Stimulated activated CD4-positive, alpha-beta T cell treated with anti-CD3 and anti-CD28 coated beads, Interleukin-4, amount 100 ng/mL, for 4 hours (primary cell): ENCODE measurements around the gene LRFN2.

Experiments used
- DNase-seq, 2 experiments: peaks; one replicate each; pipeline ENCODE4 v3.0.0-alpha.2; 2020

LRFN2 gene

DNA sequence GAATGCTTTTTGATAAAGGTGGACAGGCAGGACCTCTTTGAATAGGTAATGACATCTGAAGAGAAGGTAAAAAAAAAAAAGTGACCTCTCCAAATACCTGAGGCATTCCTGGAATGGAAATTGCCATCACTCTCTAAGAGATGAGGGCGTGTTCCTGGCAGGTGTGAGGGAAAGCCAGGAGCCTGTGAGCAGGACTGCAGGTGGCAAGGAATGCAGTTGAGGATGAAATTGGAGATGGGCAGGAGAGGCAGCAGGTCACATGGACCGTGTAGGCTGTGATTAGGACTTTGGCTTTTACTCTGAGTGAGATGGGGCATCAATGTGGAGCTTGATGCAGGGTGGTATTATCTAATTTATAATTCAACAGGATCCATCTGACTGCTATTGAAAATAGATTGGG, 227.4 kb downstream of the LRFN2 start:
- DNase-seq: no peak

DNA sequence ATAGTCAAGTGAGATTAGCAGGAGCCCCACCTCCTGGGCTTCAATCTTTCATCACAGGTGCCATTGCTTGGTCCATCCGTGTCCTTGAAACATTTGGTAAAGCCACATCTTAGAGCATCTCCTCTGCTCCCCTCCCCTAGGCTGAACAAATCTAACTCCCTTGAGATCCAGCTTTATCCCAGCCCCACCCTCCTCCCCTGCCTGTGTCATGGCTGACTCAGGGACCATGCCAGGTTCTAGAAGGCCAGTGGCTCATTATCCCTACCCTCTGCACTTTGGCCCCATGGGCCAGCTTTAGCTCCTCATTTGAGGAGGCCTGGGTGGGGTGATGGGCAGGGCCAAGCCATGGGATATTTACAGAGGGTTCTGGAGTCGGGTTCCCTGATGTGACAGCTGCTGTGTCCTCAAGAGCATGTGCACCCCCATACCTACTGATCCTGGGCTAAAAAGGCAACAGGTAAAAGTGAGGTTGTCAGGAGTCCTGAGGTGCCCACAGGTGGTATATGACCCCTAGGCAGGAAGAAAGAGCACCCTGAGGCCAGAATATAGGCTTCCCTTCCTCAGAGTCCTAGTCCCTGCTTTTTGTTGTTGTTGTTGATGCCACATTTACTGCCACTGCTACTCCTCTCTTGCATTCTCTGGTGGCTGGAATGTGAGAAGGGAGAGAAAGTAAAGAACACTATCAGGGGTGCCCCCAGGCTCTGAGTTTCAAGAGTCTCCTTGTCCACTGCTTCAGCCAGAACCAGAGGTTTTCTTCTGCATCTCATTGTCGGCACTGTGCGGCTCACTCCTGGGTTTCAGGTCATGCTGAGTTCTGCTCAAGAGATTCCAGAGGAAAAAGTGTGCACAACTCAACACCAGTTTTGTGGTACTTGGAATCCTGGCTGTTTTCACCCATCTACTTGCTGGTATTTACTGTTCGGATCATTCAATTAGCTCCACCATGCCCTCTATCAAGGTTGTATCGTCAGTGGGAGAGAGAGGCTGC, 228.4 kb downstream of the LRFN2 start:
- no peak for DNase-seq

DNA sequence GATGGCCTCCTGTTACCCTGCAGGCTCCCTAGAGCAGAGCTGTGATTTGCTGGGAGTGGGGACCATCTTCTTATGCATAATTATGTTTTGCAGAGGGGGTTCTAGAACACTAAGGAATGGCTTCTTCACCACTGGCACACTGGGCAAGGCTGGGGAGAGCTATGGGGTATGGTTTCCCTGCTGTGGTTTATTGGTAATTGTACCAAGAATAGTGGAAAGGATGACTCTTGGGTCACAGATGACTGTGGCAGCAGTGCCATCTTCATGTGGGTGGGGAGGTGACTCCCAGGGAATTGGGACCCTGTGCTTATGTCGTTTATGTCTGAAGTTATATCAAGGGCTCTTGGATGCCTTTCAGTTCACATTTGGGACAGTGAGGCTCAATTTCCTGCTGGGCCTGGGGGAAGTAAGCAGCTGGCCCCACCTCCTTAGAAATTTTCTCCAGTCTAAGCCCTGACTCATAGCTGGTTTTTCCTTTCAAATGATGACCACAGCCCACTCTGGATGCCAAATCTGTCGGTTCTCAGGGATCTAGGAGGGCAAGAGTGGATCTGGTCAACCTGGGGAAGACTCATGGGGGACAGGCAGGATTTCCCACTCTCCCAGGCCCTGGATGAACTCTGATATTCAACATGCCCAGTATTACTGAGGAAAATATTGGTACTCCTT, 230.8 kb downstream of the LRFN2 start:
- no peak for DNase-seq

DNA sequence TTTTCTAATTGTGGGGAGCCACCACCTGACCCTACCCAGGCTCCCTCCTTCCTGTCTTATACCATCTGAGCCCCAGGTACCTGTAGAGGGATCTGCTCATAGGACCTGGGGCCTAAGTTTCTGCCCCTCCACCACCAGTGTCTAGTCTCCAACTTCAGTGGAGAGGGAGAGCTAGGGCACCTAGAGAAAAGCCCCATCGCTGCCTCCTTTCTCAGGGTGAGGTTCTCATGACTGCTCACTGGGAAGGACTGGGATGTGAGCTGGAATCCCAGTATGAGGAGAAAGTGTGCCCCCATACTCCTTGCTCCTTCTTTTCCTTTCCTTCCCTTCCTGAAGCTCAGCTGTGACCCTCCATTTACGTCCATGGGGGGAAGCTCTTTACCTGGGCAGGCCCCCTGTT, 231.6 kb downstream of the LRFN2 start:
- no peak for DNase-seq

DNA sequence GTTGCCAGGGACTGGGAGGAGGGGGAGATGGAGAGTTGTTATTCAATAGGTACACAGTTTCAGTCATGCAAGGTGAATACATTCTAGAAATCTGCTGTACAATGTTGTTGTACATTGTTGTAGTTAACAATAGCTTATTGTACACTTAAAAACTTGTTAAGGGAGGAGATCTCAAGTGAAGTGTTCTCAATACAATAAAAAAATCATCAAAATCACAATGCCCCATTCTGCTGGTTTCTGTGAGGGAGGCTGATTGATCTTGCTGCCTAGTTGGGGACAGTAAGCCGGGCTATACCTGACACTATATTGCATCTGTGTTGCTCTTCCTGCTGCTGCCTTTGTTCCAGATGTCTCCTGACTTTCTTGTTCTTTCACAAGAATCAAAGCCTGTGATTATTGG, 232.1 kb downstream of the LRFN2 start:
- DNase-seq: no peak

DNA sequence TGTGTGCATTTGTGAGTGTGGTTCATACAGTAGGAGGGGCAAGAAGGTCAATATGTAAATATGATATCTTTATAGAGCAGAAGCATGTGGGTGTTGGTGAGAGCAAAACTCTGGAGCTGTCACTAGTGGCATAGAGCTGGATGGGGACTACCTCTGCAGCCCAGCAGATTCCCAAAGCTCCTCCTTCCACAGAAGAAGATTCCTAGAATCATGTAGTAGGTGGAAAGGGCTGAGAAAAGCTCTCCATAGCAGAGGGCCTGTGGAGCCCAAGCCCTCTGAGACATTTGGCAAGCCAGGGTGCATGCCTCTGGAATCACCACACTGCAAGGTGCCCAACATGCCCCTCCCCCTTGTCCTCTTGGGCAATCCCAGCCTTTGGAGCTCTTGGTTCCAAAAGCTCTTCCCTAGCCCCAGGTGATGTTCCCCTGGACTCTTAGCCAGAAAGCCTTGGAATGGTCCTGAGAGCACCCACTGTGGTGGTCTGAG, 233.2 kb downstream of the LRFN2 start:
- no peak for DNase-seq

DNA sequence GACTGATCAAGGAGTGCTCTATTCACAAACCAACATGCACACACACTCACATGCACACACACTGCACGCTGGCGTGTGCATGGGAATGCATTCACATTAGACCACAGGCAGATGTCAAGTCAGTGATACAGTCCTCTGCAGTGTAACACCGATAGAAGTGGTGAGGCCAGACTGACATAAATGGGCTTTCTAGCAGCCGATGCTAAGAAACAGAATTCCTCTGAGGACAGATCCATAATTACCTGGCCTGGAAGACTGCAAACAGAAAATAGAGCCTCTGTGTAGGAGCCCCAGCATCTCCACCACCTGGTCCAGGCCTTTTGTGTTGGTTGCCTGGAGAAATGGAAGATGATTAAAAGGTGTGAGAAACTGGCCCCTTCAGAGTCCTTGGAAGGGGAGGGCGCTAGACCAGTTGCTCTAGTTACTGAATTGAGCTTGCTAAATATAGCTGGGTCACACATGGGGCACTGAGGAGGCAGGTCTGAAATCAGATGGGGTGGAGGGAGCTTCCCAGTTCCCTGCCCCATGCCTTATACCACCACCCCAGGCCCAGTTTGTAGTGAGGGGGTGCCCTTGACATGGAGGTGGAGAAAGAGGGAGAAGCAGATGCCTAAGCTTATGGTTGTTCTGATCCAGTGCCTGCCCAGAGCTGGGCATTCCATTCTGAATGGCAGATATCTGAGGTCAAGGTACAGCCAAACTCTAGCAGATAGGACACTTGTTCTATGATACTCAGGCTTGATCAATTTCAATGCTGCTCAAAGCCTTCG, 233.8 kb downstream of the LRFN2 start:
- DNase-seq: no peak

DNA sequence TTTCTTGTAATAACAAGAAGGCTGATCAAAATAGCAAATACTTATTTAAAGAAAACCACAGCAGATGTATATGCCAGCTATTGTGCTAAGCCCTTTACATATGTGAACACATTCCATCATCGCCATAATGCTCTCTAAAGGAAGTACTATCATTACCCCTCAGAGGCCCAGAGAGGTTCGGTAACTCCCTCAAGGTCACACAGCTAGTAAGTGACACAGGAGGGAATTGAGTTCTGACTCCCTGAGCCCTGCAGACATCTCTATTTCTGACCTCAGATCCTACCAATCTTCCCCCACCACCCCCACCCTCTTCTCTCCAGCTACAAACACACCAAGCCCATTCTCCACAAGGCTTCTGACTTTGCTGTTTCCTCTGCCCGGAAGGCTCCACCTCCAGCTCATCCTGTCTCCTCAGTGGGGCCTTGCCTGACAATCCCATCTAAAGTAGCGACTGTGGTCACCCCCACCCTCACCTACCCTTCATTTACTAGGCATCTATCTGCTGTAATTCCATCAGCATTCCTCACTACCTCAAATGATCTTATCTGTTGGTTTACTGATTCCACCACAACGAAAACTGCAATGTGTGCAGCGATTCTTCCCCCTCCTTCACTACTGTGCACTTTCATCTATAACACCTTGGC, 234.5 kb downstream of the LRFN2 start:
- no peak for DNase-seq

DNA sequence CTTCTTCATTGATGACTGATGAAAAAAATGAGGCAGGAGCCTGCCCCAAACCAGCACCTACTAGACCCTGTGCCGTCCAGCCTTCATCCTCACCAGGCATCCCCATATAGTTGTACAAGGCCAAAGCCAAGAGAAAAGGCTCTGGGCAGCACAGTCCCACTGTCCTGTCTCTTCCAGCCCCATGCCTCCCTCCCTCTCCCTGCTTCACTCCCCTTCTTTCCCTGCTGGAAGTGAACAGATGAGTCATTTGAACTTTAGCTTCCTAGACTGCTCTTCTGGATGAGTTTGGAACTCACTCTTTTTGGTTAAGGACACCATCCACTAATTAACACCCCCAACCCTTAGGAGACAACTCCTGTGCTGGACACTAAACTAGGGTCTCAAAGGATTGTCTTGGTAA, 235.2 kb downstream of the LRFN2 start:
- DNase-seq: no peak

DNA sequence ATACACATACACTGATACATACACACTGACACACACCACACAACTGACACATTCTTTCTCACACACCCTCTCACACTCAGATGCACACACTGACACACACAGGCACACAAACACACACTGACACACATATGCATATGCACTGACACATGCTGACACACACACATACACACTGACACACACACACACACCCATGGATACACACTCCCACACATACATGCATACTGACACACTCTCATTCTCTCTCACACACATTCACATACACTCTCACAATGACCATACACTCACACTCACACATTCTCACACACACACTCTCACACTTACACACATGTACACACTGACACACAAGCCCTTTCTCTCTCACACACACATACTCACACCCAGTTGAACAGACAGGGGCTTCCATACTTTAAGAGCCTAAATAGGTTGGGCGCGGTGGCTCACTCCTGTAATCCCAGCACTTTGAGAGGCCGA, 236.4 kb downstream of the LRFN2 start:
- DNase-seq: no peak

DNA sequence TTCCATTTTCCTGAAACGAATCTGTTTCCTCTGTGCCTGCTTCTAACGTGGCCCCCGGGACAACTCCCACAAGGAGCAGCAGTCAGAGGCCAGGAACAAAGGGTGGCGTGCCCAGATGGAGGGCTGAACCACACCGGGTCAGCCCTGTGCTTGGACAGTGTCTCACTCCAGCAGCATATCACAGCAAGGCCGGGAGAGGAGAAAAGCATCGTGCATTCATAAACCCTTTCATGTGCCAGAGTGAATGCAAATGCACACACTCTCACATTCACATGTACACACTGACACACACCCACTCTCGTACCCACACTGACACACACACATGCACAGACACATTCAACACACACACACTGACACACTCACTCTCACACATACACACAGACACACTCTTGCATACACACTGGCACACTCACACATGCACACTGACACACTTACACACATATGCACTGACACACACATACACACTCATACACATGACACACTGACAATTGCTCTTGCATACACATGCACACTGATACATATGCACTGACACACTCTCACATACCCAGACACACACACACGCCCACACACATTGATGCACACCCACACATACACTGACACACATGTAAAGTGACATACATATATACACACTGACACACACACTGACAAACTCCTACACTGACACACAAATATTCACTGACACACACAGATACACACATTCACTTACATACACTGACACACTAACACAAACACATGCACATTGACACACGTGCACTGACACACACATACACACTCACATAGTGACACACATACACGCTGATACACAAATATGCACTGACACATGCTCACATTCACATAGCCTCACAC, 237.0 kb downstream of the LRFN2 start:
- DNase-seq: no peak

DNA sequence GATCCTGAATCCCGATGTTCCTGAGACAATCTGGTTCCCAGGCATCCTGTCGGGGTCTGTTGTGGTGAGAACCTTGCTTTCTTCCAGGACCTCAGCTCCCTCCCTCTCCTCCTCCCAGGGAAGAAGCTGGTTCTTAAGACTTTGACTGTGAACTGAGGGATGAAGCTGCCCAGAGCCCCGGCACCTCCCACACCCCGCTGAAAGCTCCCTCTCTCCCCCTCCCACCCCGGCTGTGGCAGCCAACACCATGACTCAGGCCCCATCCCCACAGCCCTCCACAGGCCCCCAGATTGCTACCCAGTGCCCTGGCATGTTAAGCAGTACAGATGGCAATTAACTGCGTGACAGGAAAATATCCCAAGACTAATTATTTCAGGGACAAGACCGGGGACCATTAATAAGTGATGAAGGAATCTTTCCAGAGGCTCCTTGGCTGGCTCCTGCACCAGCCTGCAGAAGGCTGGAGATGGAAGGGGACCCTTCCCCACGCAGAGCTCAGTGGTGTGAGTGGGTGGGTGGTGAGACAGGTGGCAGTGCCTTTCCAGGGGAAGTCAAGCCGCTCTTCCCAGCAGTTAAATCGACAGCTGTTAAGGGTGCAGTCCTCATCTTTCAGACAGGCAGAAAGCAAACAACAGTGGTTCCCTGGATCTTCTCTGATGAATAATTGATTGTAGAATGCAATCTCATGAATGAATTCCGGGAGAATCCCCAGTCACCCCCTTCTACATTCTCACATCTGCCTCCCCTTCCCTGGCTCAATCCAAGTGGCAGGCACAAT, 237.9 kb downstream of the LRFN2 start:
- no peak for DNase-seq

DNA sequence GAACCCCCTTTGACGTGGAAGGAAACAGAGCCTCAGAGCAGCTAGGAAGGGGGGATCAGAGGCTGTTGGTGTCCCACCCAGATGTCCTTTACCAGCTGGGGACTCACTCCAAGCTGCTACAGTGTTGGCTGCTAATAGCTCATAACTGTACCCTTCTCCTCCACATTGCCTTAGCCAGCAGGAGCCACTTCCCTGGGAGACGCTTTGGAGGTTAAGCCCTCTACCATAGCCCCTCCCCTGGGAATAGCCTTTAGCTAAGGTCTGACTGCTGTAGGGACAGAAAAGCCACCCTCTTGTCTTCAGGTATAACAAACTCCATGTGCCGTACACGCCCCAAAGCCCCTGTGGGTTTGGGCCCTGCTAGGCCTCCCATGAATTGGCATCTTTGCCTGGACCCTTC, 238.6 kb downstream of the LRFN2 start:
- no peak for DNase-seq

DNA sequence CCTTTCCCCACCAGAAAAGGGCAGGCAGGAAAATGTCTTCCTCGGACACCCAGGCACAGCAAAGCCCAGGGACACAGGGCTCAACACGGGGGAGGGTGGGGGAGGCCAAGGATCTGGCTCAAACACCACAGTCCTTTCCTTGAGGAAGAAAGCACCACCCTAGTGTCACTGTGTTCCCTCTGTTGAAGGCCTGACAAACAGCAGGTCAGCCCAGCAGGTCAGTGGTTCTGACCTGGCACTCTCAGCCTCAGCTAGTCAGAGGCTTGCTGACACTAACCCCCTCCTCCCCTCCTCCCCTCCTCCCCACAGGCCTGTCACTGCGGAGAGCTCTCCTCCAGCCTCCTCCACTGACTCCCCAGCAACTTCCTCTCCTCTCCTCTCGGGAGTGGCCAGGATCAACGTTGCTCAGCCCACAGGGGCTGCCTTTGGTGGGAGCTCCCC, 239.6 kb downstream of the LRFN2 start:
- no peak for DNase-seq

DNA sequence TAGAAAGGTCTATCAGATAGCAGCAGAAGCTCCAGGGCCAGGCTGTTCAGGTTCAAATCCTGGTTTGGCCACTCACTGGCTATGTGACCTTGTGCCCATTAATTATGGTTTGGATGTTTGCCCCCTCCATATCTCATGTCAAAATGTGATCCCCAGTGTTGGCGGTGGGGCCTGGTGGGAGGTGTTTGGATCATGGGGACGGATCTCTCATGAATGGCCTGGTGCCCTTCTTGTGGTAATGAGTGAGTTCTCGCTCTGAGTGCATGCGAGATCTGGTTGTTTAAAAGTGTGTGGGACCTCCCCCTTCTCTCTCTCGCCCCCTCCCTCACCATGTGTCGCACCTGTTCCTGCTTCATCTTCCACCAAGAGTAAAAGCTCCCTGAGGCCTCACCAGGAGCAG, 240.9 kb downstream of the LRFN2 start:
- no peak for DNase-seq

DNA sequence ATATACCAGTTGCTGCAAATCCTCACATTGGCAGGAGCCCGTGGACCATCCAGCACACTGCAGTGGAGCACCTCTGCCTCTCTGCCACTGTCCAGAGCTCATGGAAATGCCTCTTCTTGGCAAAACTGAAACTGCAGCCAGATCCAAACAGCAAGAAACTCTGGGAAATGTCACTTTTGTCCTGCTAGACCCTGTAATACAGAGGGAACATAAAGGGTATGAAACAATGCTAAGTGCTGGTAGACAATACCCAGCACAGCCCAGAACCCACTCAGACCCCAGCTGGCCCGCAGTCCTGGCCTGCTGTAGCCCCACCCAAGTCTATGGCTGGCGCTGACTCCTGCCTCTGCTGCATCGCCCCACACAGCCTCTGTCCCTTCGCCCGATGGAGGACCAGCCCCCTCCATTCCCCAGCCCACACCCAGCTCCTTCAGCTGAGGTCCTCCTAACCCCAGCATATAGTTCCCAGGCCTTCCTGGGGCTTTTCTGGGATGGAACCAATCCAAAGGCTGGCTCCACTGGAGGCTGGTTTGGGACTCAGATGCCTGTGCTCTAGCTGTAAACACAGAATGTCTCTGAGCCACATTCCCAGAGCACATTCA, 242.5 kb downstream of the LRFN2 start:
- no peak for DNase-seq

DNA sequence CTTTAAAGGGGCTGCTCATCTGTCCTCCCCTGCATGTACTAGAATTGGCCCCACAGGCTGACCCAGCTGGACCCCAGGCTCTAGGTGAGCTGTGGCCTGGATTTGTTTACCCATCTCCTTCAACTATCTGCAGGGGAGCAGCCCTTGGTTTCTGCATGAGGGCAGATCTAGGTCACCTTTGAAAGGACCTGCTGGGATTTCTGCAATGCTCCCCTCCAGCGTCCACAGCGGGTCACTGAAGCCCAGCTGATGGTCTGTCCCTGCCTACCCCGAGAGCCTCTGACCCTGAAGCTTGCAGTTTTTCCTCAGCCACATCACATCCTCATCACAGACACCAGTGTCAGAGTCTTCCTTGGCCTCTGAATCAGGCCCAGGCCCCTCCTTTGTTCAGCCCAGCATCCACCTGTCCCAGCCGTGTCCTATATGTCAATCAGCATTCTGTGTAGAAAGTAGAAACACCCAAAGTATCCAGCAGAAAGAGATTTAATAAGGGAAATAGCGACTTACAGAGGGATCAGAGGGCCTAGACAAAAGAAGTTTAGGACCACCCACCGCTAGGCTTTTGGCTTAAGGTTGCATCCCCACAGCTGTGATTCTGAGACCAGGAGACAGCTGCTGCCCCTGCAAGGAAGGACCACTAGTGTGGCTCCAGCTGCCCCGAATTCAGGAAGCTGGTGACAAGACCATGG, 243.1 kb downstream of the LRFN2 start:
- no peak for DNase-seq

DNA sequence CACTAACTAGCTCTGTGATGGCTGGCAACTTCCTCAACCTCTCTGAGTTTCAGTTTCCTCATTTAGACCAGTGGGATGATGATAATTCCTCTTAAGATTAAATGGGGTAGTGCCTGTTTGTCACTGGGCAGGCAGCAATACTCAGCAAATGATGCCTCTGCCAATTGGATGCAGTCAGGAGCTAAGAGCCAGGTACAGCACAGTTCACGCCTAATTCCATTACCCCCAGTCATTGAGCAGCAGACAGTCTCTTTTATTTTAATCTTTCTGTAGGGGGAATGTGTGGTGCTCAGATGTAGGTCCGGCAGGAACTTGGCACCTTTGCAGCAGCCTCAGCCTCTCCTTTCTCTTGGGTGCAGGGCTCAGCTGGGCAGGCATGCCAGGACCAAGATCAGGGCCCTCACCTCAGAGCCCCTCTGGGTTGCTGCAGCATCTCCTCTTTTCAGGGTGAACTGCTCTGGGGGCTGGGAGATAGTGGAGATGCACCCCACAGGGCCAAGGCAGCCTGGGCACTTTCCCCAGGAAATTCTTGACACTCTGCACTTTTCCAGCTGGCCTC, 243.8 kb downstream of the LRFN2 start:
- no peak for DNase-seq

DNA sequence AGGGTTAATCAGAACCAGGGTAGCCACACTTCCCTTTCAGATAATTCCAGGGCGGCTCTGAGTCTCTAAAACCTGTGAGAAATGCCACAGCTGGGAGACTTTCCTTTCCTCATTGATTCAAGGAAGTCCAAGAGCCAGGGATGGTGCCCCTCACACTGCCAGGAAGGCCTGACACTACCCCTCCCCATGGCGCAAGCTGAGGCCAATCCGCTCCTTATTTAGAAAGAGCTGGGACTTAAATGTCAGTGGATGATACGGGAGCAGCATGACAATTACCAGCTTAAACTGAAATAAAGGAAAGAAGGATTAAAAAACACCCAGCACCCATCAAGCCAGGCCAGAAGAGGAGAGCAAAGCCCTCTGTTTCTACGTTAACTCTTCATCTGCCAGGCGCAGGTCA, 244.4 kb downstream of the LRFN2 start:
- DNase-seq: no peak
